ENCODE measurements around the gene MAPKAPK2. TPM values are rescaled to one million over a fixed set of nuclear protein-coding genes. Genes with fewer than 3 reads are reported as not detected.

The MAPKAPK2 gene
- total and polyA plus RNA-seq, 2 of the 13 experiments (the other 11 are each of a cell fraction or from before 2014, with no cell fraction given), result 16.6 to 34.0 TPM

DNA sequence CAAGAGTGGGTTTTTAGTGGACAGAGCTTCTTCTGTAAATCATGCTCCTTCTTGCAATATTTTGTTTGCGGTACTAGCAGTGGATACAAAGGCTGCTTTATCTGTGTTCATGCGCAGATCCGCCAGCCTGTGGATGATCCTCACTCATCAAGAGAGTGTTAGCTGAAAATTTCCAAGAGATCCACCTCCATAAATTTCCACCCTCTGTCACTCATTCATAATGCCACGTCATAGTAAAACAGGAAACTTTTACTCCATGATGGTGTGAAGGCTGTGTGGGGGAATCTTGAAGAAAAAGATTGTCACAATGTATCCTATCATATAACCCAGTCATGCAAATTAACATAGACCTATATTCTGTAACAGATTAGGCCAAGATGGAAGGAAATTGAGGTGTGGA, 4.4 kb upstream of the MAPKAPK2 start:
- Histone ChIP-seq H3K36me3 (replicated peaks in 1 of 2; ENCODE audit: control insufficient read depth in 1 of 2, insufficient read depth in 2 of 2, low read length in 2 of 2) (no peaks in the 10 kb centered on the region), H3K79me2 (ENCODE audit: insufficient read depth, low read length) (no peaks in the 10 kb centered on the region), H3K27me3 (ENCODE audit: control insufficient read depth in 1 of 2, insufficient read depth in 2 of 2, low read length in 2 of 2) (peaks cover 3 to 15% of the 10 kb centered on the region in 2 experiments; a peak in 3 of 5 replicates), H4K20me1 (ENCODE audit: insufficient read depth, low read length) (no peaks in the 10 kb centered on the region), H2AFZ (ENCODE audit: low read length) (no peak overlapping the region), H3K4me3 (replicated peaks in 1 of 3; ENCODE audit: insufficient read depth in 1 of 3, low read depth in 2 of 3, low read length in 3 of 3) (no peak overlapping the region), H3K9ac (ENCODE audit: insufficient read depth, low read depth, low read length) (no peak overlapping the region), H3K9me3 (ENCODE audit: low read length) (no peaks in the 10 kb centered on the region), H3K4me1 (ENCODE audit: insufficient read depth, low read length) (peaks cover 50% of the 10 kb centered on the region), H3K27ac (ENCODE audit: extremely low read length, insufficient read depth, low read length) (no peak overlapping the region), H3K4me2 (ENCODE audit: low read depth, low read length) (no peak overlapping the region)
- no TSS peak for BruUV-seq (replicated peaks)
- FAIRE-seq, result peak; percentile 30
- ChIA-PET CTCF (ENCODE audit: low intra/inter-chr PET ratio, low total read pairs) (no interaction called here), POLR2A (no interaction called here)
- DNase-seq (ENCODE audit: low spot score), result no peak
- 1% methylated on average over 4 of the region's 4 CpGs for WGBS (ENCODE audit: low lambda C conversion rate)
- ATAC-seq, result 0 out of 3 replicates have a peak, but pooled peaks have one; percentile 15
- in situ Hi-C loops (cut with HindIII; ENCODE audit: extremely low pct_ligation_motif_present, low pct_unique_long_range_greater_than_20kb), result no loop called here
- intact Hi-C loops (cut with micrococcal nuclease; ENCODE audit: unreplicated experiment), result loop anchor here (5.0 kb wide), 1 partner anchor 68 kb away; the partner anchor contains the start of gene EIF2D
- TF ChIP-seq ZNF891 (CRISPR knock-in tag; IDR thresholded peaks at IDR 0.05), result no peak
- TF ChIP-seq, protein P1, sequence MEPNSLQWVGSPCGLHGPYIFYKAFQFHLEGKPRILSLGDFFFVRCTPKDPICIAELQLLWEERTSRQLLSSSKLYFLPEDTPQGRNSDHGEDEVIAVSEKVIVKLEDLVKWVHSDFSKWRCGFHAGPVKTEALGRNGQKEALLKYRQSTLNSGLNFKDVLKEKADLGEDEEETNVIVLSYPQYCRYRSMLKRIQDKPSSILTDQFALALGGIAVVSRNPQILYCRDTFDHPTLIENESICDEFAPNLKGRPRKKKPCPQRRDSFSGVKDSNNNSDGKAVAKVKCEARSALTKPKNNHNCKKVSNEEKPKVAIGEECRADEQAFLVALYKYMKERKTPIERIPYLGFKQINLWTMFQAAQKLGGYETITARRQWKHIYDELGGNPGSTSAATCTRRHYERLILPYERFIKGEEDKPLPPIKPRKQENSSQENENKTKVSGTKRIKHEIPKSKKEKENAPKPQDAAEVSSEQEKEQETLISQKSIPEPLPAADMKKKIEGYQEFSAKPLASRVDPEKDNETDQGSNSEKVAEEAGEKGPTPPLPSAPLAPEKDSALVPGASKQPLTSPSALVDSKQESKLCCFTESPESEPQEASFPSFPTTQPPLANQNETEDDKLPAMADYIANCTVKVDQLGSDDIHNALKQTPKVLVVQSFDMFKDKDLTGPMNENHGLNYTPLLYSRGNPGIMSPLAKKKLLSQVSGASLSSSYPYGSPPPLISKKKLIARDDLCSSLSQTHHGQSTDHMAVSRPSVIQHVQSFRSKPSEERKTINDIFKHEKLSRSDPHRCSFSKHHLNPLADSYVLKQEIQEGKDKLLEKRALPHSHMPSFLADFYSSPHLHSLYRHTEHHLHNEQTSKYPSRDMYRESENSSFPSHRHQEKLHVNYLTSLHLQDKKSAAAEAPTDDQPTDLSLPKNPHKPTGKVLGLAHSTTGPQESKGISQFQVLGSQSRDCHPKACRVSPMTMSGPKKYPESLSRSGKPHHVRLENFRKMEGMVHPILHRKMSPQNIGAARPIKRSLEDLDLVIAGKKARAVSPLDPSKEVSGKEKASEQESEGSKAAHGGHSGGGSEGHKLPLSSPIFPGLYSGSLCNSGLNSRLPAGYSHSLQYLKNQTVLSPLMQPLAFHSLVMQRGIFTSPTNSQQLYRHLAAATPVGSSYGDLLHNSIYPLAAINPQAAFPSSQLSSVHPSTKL (CRISPR knock-in tag; IDR thresholded peaks at IDR 0.05), result peak; percentile 41; the same call in 1 of the 2 replicates
- TF ChIP-seq CREB1 (IDR thresholded peaks at IDR 0.05), result peak; percentile 83
- TF ChIP-seq CREB1 (CRISPR knock-in tag; IDR thresholded peaks at IDR 0.05), result no peak
- no peak for TF ChIP-seq RAD21 (CRISPR knock-in tag; IDR thresholded peaks at IDR 0.05)
- TF ChIP-seq EP300 (IDR thresholded peaks at IDR 0.05; ENCODE audit: low read depth in 2 of 2, low read length in 2 of 2), result peak in 1 of 2 experiments; percentile 30; a peak in 1 of 4 replicates
- no peak for TF ChIP-seq EP300 (CRISPR knock-in tag; IDR thresholded peaks at IDR 0.05; ENCODE audit: borderline replicate concordance)
- TF ChIP-seq BCL6 (CRISPR knock-in tag; IDR thresholded peaks at IDR 0.05), result peak; percentile 86
- TF ChIP-seq, protein P2, sequence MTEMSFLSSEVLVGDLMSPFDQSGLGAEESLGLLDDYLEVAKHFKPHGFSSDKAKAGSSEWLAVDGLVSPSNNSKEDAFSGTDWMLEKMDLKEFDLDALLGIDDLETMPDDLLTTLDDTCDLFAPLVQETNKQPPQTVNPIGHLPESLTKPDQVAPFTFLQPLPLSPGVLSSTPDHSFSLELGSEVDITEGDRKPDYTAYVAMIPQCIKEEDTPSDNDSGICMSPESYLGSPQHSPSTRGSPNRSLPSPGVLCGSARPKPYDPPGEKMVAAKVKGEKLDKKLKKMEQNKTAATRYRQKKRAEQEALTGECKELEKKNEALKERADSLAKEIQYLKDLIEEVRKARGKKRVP (CRISPR knock-in tag; IDR thresholded peaks at IDR 0.05), result 0 out of 4 replicates have a peak, but pooled peaks of 1 of the 2 experiments have one; percentile 25
- TF ChIP-seq, protein P3, sequence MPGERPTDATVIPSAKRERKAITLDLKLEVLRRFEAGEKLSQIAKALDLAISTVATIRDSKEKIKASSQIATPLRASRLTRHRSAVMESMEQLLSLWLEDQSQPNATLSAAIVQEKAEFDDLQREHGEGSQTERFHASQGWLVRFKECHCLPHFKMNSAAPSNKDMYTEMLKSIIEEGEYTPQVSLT (CRISPR knock-in tag; IDR thresholded peaks at IDR 0.05; ENCODE audit: borderline replicate concordance, low read depth), result no peak
- peak; percentile 46; the same call in 1 of the 2 replicates for TF ChIP-seq ZBTB21 (CRISPR knock-in tag; IDR thresholded peaks at IDR 0.05)
